Choroid plexus epithelial cell (primary cell): ENCODE measurements around the gene MED4.
"Not testable (repeated sequence)": the region's sequence is repeated elsewhere in the genome, so short reads cannot be mapped to it uniquely, and the experiment has no call there.

ENCODE experiments used
- DNase-seq: peaks from one replicate; pipeline ENCODE4 v3.0.0-alpha.2; 2010; ENCODE audit warnings: low read depth
- H3K4me3 ChIP-seq: 2 replicates; pipeline ENCODE4 v1.5.1; 2011; ENCODE audit warnings: low read depth, mild to moderate bottlenecking, control low read depth, low read length, moderate library complexity
- CTCF ChIP-seq: conservative IDR thresholded peaks from 2 replicates; pipeline ENCODE4 v1.5.1; 2011; ENCODE audit warnings: low read depth, mild to moderate bottlenecking, control low read depth, inconsistent platforms, low read length, moderate library complexity

Gene MED4

GRCh38 chr13:48072787-48073186 is 22.1 kb downstream of the MED4 start:
- no peak for DNase-seq
- TF ChIP-seq CTCF = no peak
- no peak overlapping the region for H3K4me3 ChIP-seq

GRCh38 chr13:48072304-48072703 is 22.6 kb downstream of the MED4 start:
- H3K4me3 ChIP-seq = no peak overlapping the region
- DNase-seq = peak; percentile 6
- no peak for TF ChIP-seq CTCF

DNA sequence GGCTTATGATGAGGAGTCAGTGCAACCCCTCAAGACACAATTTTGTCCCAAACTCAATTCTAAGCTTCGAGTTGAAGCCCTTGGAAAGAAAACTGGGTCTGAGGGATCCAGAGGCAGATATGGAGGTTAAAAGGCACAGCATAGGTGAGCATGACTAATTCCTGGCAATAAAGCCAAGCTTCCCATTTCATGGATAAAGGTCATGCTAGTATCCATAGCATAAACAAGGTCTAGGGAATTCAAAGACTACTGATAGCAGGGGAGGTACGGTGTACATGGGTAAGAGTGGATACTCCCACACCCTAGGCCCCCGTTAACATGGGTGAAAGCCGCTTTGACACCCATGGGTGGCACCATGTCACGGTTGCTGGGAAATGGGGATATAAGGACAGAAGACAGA is 24.0 kb downstream of the MED4 start:
- no peak for DNase-seq
- no peak for TF ChIP-seq CTCF
- no peak overlapping the region for H3K4me3 ChIP-seq

GRCh38 chr13:48069573-48069972 is 25.3 kb downstream of the MED4 start:
- no peak overlapping the region for H3K4me3 ChIP-seq
- no peak for DNase-seq
- TF ChIP-seq CTCF = no peak

DNA sequence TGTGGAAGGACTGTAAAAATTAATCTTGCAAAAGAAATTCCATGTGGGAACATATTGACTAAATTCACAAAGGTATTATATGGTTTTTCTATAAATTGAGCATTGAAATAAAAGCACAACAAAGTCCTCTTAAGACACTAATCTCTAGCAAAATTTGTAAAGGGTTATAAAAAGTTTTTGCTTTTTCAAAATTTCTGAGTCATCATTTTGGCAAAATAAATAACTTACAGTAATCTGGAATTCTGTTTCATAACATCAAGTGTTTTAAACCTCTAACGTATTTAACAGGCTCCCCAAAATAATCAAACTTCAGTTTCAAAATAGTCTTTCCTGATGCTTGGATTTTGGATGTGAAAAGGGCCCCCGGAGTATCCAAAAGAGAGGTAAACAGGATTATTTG is 26.0 kb downstream of the MED4 start:
- no peak for TF ChIP-seq CTCF

DNA sequence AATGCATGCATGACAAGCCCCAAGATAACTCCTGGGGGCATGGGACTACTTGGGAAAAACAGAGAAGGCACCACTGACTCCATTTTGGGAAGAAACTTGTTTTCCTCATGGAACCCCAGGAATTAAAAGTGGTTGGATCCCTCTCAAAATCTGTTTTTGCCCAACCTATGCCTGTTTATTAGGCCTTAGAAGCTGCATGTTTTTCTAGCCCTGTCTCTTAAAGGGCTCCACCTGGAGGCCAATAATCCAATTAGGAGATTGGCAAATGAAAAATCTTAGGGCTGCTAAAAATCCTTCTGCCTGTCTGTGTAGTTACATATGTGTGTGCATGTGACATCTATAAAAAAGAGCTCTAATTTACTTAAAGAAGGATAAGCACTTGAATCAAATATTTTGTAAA is 26.9 kb downstream of the MED4 start:
- peak; percentile 7 for TF ChIP-seq CTCF
- H3K4me3 ChIP-seq = no peak overlapping the region
- no peak for DNase-seq

More for the DNA sequence above, 26.0 kb downstream of the MED4 start:
- no peak for DNase-seq
- H3K4me3 ChIP-seq = no peak overlapping the region

- TF ChIP-seq CTCF = no peak
- DNase-seq = peak; percentile 47
- H3K4me3 ChIP-seq = no peak overlapping the region
These were observed 28.5 kb downstream of the MED4 start for GRCh38 chr13:48066310-48066989.

GRCh38 chr13:48059951-48060350 is 35.0 kb downstream of the MED4 start:
- DNase-seq, H3K4me3 ChIP-seq: not testable (repeated sequence)

- H3K4me3 ChIP-seq, DNase-seq: not testable (repeated sequence)
These were observed 36.4 kb downstream of the MED4 start for GRCh38 chr13:48058536-48058935.
